Smooth muscle cell (in vitro differentiated cells): ENCODE results near the gene SYNE1. TPM values are rescaled to one million over a fixed set of nuclear protein-coding genes. Genes with fewer than 3 reads are reported as not detected.

ENCODE experiments used
- DNase-seq: peaks from one replicate; lab custom pipeline; 2025; ENCODE audit not compliant: unreplicated experiment; lab: John Stamatoyannopoulos, UW
- H2AFZ ChIP-seq: fragments of 200-600 bp; sonication (generic); 2 replicates; pipeline ENCODE4 v1.6.0; 2016; ENCODE audit warnings: antibody characterized with exemption, low read depth, mild to moderate bottlenecking
- H3F3A ChIP-seq: fragments of 200-600 bp; sonication (generic); 2 replicates; pipeline ENCODE4 v1.6.0; 2017; ENCODE audit warnings: antibody characterized with exemption, low read depth
- H3K27ac ChIP-seq: fragments of 200-600 bp; sonication (generic); 2 replicates; pipeline ENCODE4 v1.5.1; 2016; ENCODE audit warnings: low read depth, mild to moderate bottlenecking
- H3K27me3 ChIP-seq: fragments of 200-600 bp; sonication (generic); 2 replicates; pipeline ENCODE4 v1.6.1; 2016; ENCODE audit warnings: low read depth, mild to moderate bottlenecking
- H3K36me3 ChIP-seq: fragments of 200-600 bp; sonication (generic); 2 replicates; pipeline ENCODE4 v1.5.1; 2016; ENCODE audit warnings: low read depth
- H3K4me1 ChIP-seq: fragments of 200-600 bp; sonication (generic); 2 replicates; pipeline ENCODE4 v1.5.1; 2016; ENCODE audit warnings: low read depth
- H3K4me2 ChIP-seq: fragments of 200-600 bp; sonication (generic); 2 replicates; pipeline ENCODE4 v1.6.0; 2016; ENCODE audit warnings: mild to moderate bottlenecking
- H3K4me3 ChIP-seq: fragments of 200-600 bp; sonication (generic); 2 replicates; pipeline ENCODE4 v1.5.1; 2016; ENCODE audit warnings: mild to moderate bottlenecking
- H3K79me2 ChIP-seq: fragments of 200-600 bp; sonication (generic); 2 replicates; pipeline ENCODE4 v1.6.0; 2016; ENCODE audit warnings: low read depth, mild to moderate bottlenecking
- H3K9ac ChIP-seq: fragments of 200-600 bp; sonication (generic); 2 replicates; pipeline ENCODE4 v1.6.0; 2016; ENCODE audit warnings: low read depth
- H3K9me3 ChIP-seq: fragments of 200-600 bp; sonication (generic); replicated peaks from 2 replicates; pipeline ENCODE4 v1.5.1; 2016; ENCODE audit warnings: low read depth
- H4K20me1 ChIP-seq: fragments of 200-600 bp; sonication (generic); 2 replicates; pipeline ENCODE4 v1.6.0; 2016; ENCODE audit warnings: low read depth
- CTCF ChIP-seq: fragments of 200-600 bp; sonication (generic); IDR thresholded peaks from 2 replicates; pipeline ENCODE4 v1.5.1; 2017; ENCODE audit warnings: borderline replicate concordance, mild to moderate bottlenecking, antibody characterized with exemption; ENCODE audit not compliant: insufficient read depth, poor library complexity, severe bottlenecking
- WGBS: methylation state at CpG from one replicate; pipeline ENCODE4 v1.1.7; 2016; ENCODE audit warnings: low lambda C conversion rate; 5-methylcytosine and 5-hydroxymethylcytosine counted together
- polyA plus RNA-seq: library from polyadenylated mRNA; unstranded; fragments of >200 nt; fragmentation: Nextera tagmentation; extraction: Ambion mirVana; gene quantifications from 2 replicates; pipeline ENCODE4 v1.2.1, GENCODE V29; 2016
- total RNA-seq: library from RNA; depleted of rRNA; stranded (reverse); fragments of >200 nt; gene quantifications from 2 replicates; pipeline ENCODE4 v1.2.3, GENCODE V29; 2014

Gene SYNE1
- total and polyA plus RNA-seq, 2 experiments from 2014 or later, result 18.2 to 56.2 TPM

DNA sequence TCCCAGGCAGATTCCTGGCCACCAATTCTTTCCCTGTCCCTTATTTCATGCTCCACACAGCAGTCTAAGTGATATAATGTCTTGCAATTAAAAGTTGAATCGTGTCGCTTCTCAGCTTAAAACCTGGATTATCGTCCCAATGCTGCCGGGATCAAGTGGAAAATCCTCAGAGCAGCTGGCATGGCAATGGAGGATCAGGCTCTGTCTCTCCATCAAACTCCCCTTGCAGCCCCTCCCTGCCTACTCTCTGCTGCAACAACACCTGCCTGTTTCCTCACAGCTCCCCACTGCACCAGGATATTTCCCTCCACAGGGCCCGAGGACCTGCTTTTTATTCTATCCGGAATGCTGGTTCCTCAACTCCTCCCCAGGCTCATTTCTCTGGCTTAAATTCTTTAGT lies 277.1 kb downstream of the SYNE1 start:
- WGBS, result 89% methylated on average over 6 of the region's 6 CpGs
- H3K9me3 ChIP-seq, result no peaks in the 10 kb centered on the region
- no peak overlapping the region for H3K9ac ChIP-seq
- no peak overlapping the region for H2AFZ ChIP-seq
- no peak overlapping the region for H3K4me3 ChIP-seq
- no peaks in the 10 kb centered on the region for H3K4me1 ChIP-seq
- no peaks in the 10 kb centered on the region for H3K27me3 ChIP-seq
- no peak overlapping the region for H3K27ac ChIP-seq
- peaks cover 6% of the 10 kb centered on the region for H4K20me1 ChIP-seq
- TF ChIP-seq CTCF, result no peak
- no peaks in the 10 kb centered on the region for H3F3A ChIP-seq
- no peak for DNase-seq
- H3K79me2 ChIP-seq, result no peaks in the 10 kb centered on the region
- peaks cover 29% of the 10 kb centered on the region for H3K36me3 ChIP-seq
- H3K4me2 ChIP-seq, result no peak overlapping the region

GRCh38 chr6:152356662-152357061 lies 280.5 kb downstream of the SYNE1 start:
- Histone ChIP-seq H3K4me2 (no peak overlapping the region), H3K36me3 (peaks cover 57% of the 10 kb centered on the region)

DNA sequence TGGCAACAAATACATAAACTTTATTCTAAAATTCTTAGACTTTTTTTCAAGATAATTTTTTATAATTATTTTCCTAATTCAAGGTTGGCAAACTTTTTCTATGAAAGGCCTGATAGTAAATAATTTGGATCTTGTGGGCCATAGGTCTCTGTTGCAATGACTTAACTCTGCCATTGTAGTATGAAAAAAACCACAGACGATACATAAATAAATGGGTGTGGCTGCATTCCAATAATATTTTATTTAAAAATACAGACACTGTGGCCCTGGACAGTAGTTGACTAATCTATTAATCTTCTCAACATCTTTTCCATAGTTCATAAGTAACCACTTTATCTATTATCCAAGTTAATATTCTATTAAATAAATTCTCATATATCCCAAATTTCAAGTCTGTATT lies 281.1 kb downstream of the SYNE1 start:
- Histone ChIP-seq H3F3A (no peaks in the 10 kb centered on the region), H3K27ac (no peak overlapping the region), H3K79me2 (no peaks in the 10 kb centered on the region), H3K9ac (no peak overlapping the region), H3K4me1 (no peaks in the 10 kb centered on the region), H3K27me3 (no peaks in the 10 kb centered on the region), H2AFZ (no peak overlapping the region), H3K4me3 (no peak overlapping the region), H4K20me1 (peaks cover 6% of the 10 kb centered on the region), H3K4me2 (no peak overlapping the region), H3K9me3 (no peaks in the 10 kb centered on the region), H3K36me3 (peaks cover 58% of the 10 kb centered on the region)
- DNase-seq, result no peak
- TF ChIP-seq CTCF, result no peak
- WGBS, result 97% methylated on average over 1 of the region's 1 CpG

More at GRCh38 chr6:152356662-152357061, 280.5 kb downstream of the SYNE1 start:
- H3K79me2 ChIP-seq, result no peaks in the 10 kb centered on the region
- TF ChIP-seq CTCF, result peak; percentile 5
- H3K27me3 ChIP-seq, result no peaks in the 10 kb centered on the region
- no peak for DNase-seq
- H3K4me1 ChIP-seq, result no peaks in the 10 kb centered on the region
- no peak overlapping the region for H2AFZ ChIP-seq
- no peaks in the 10 kb centered on the region for H3K9me3 ChIP-seq
- H3K27ac ChIP-seq, result no peak overlapping the region
- WGBS, result 37% methylated on average over 2 of the region's 2 CpGs
- peaks cover 6% of the 10 kb centered on the region for H4K20me1 ChIP-seq
- no peak overlapping the region for H3K4me3 ChIP-seq
- H3F3A ChIP-seq, result no peaks in the 10 kb centered on the region
- H3K9ac ChIP-seq, result no peak overlapping the region

- H3K36me3 ChIP-seq, result peaks cover 64% of the 10 kb centered on the region
- H3K9ac ChIP-seq, result no peak overlapping the region
- H3K9me3 ChIP-seq, result no peaks in the 10 kb centered on the region
- no peak overlapping the region for H3K4me2 ChIP-seq
- no peak overlapping the region for H2AFZ ChIP-seq
- no peak overlapping the region for H3K27ac ChIP-seq
- H3F3A ChIP-seq, result no peaks in the 10 kb centered on the region
- H3K79me2 ChIP-seq, result no peaks in the 10 kb centered on the region
- no peak for DNase-seq
- H3K4me1 ChIP-seq, result no peaks in the 10 kb centered on the region
- no peak overlapping the region for H3K4me3 ChIP-seq
- H4K20me1 ChIP-seq, result peaks cover 6% of the 10 kb centered on the region
- TF ChIP-seq CTCF, result no peak
- H3K27me3 ChIP-seq, result no peaks in the 10 kb centered on the region
These were observed 282.0 kb downstream of the SYNE1 start for GRCh38 chr6:152355166-152355565.
